Caco-2 (cell line): ENCODE data around the gene PDZD7. TPM values are rescaled to one million over a fixed set of nuclear protein-coding genes. Genes with fewer than 3 reads are reported as not detected.

Experiments used
- BruUV-seq: library from RNA; stranded (reverse); fragments of 400-500 nt; replicated peaks from 2 replicates; lab custom pipeline; 2021; lab: Mats Ljungman, UMichigan
- CTCF ChIA-PET: fragments of 300-600 bp; sonication (Branson Sonifier 250); formaldehyde crosslinking; loops from one replicate; lab custom pipeline; 2022; ENCODE audit warnings: antibody characterized with exemption; lab: Charles Lee
- POLR2A ChIA-PET: fragments of 300-600 bp; sonication (Branson Sonifier 250); formaldehyde crosslinking; loops from one replicate; lab custom pipeline; 2022; ENCODE audit warnings: antibody characterized with exemption; lab: Charles Lee
- DNase-seq, 2 experiments: peaks; one replicate each; pipeline versions ENCODE4 v3.0.0 to v3.0.0-alpha.2; 2020 to 2022
- H3K27me3 ChIP-seq: replicated peaks from 2 replicates; pipeline ENCODE4 v1.6.0; 2011; ENCODE audit warnings: low read length; ENCODE audit not compliant: control insufficient read depth, insufficient read depth
- H3K36me3 ChIP-seq: 2 replicates; pipeline ENCODE4 v1.5.1; 2011; ENCODE audit warnings: low read length; ENCODE audit not compliant: control insufficient read depth, insufficient read depth
- H3K4me1 ChIP-seq: fragments of 250-450 bp; sonication (Bioruptor Pico); 2 replicates; pipeline ENCODE4 v1.5.1; 2020; ENCODE audit warnings: mild to moderate bottlenecking
- H3K4me3 ChIP-seq: 2 replicates; pipeline ENCODE4 v1.5.1; 2011; ENCODE audit warnings: low read depth, mild to moderate bottlenecking, control low read depth, low read length
- H3K9me3 ChIP-seq: fragments of 250-450 bp; sonication (Bioruptor Pico); 2 replicates; pipeline ENCODE4 v1.5.1; 2020; ENCODE audit warnings: mild to moderate bottlenecking, moderate library complexity
- H3K27ac Mint-ChIP-seq: one replicate; pipeline ENCODE4 v1.8.0; 2022; ENCODE audit warnings: mixed read lengths; ENCODE audit not compliant: unreplicated experiment
- H3K27me3 Mint-ChIP-seq: one replicate; pipeline ENCODE4 v1.8.0; 2022; ENCODE audit warnings: mixed read lengths; ENCODE audit not compliant: insufficient read depth, unreplicated experiment
- H3K36me3 Mint-ChIP-seq: one replicate; pipeline ENCODE4 v1.8.0; 2022; ENCODE audit warnings: mild to moderate bottlenecking, mixed read lengths; ENCODE audit not compliant: insufficient read depth, unreplicated experiment
- H3K4me1 Mint-ChIP-seq: one replicate; pipeline ENCODE4 v1.8.0; 2022; ENCODE audit warnings: low read depth, mixed read lengths; ENCODE audit not compliant: unreplicated experiment
- H3K4me3 Mint-ChIP-seq: one replicate; pipeline ENCODE4 v1.8.0; 2022; ENCODE audit warnings: mild to moderate bottlenecking, moderate library complexity, mixed read lengths; ENCODE audit not compliant: unreplicated experiment
- H3K9me3 Mint-ChIP-seq: one replicate; pipeline ENCODE4 v1.8.0; 2022; ENCODE audit warnings: mixed read lengths; ENCODE audit not compliant: unreplicated experiment
- CTCF ChIP-seq, 2 experiments: fragments of 200-600 bp in 1 of 2; IDR thresholded peaks; 1 replicate in 1 of 2; 2 replicates in 1 of 2; pipeline versions ENCODE4 v1.5.1 to v1.8.0; 2011 to 2022; ENCODE audit warnings: antibody characterized with exemption in 1 of 2, control low read depth in 1 of 2, inconsistent platforms in 1 of 2, low read depth in 1 of 2, low read length in 1 of 2, mild to moderate bottlenecking in 1 of 2, moderate library complexity in 1 of 2; ENCODE audit not compliant: insufficient read depth in 1 of 2, severe bottlenecking in 1 of 2, unreplicated experiment in 1 of 2
- intact Hi-C: fragments of 100-400 bp; cut with micrococcal nuclease; formaldehyde crosslinking; loops from one replicate; pipeline ENCODE4 v1.10.0; 2022; ENCODE audit not compliant: unreplicated experiment
- total RNA-seq: library from RNA; stranded (reverse); gene quantifications from 2 replicates; pipeline ENCODE4 v1.2.3, GENCODE V29; 2022

The PDZD7 gene
- total RNA-seq, 1 experiment from 2014 or later = 1.5 TPM

GRCh38 chr10:101060951-101061623, 30.2 kb upstream of the PDZD7 start:
- CTCF ChIA-PET = interaction anchor here (0.6 to 3.5 kb wide), 17 partner anchors 11 to 485 kb away, joined by 3 to 33 read pairs (median 5); partner anchors contain the start of genes PDZD7, SFXN3 and TLX1
- H3K36me3 Mint-ChIP-seq = peaks cover 37% of the 10 kb centered on the region
- H3K4me3 Mint-ChIP-seq = peak overlapping the region; percentile 98
- peak; percentile 98 to 99 for DNase-seq
- Histone ChIP-seq H3K4me3 (peak overlapping the region; percentile 76), H3K27me3 (no peaks in the 10 kb centered on the region), H3K4me1 (peaks cover 37% of the 10 kb centered on the region), H3K9me3 (no peaks in the 10 kb centered on the region), H3K36me3 (no peaks in the 10 kb centered on the region; the same call in 1 of the 2 replicates)
- POLR2A ChIA-PET = interaction anchor here (0.5 to 2.6 kb wide), 17 partner anchors 9 to 1944 kb away, joined by 3 to 24 read pairs (median 4); partner anchors contain the start of genes LZTS2, PDZD7, SCD and SFXN3
- peaks cover 22% of the 10 kb centered on the region for H3K4me1 Mint-ChIP-seq
- no peaks in the 10 kb centered on the region for H3K9me3 Mint-ChIP-seq
- no TSS peak for BruUV-seq
- peak overlapping the region; percentile 99 for H3K27ac Mint-ChIP-seq
- no peak for TF ChIP-seq CTCF (IDR thresholded peaks at IDR 0.05; ENCODE audit: insufficient read depth in 1 of 2, low read depth in 1 of 2, low read length in 1 of 2, severe bottlenecking in 1 of 2, unreplicated experiment in 1 of 2)
- no peaks in the 10 kb centered on the region for H3K27me3 Mint-ChIP-seq
- intact Hi-C loops = loop anchor here (1.0 to 2.0 kb wide), 4 partner anchors 7 to 81 kb away; no protein-coding TSS in a partner anchor

GRCh38 chr10:101060036-101060950, 29.4 kb upstream of the PDZD7 start:
- no peaks in the 10 kb centered on the region for H3K9me3 Mint-ChIP-seq
- peak; percentile 89 to 90 for TF ChIP-seq CTCF (IDR thresholded peaks at IDR 0.05; ENCODE audit: insufficient read depth in 1 of 2, low read depth in 1 of 2, low read length in 1 of 2, severe bottlenecking in 1 of 2, unreplicated experiment in 1 of 2)
- Histone ChIP-seq H3K4me3 (peak overlapping the region; percentile 76), H3K27me3 (no peaks in the 10 kb centered on the region), H3K9me3 (no peaks in the 10 kb centered on the region), H3K4me1 (peaks cover 32% of the 10 kb centered on the region), H3K36me3 (no peaks in the 10 kb centered on the region; the same call in 1 of the 2 replicates)
- BruUV-seq = TSS peak; percentile 80
- intact Hi-C loops = loop anchor here (1.0 to 2.0 kb wide), 4 partner anchors 8 to 82 kb away; no protein-coding TSS in a partner anchor
- CTCF ChIA-PET = interaction anchor here (0.6 to 3.5 kb wide), 12 partner anchors 12 to 109 kb away, joined by 3 to 33 read pairs (median 4); partner anchors contain the start of genes PDZD7, SFXN3 and TLX1
- no peaks in the 10 kb centered on the region for H3K27me3 Mint-ChIP-seq
- POLR2A ChIA-PET = interaction anchor here (0.5 to 1.5 kb wide), 8 partner anchors 10 to 233 kb away, joined by 3 to 14 read pairs (median 6); partner anchors contain the start of gene LZTS2
- DNase-seq = peak; percentile 91 to 94
- H3K4me3 Mint-ChIP-seq = peak overlapping the region; percentile 98
- peaks cover 22% of the 10 kb centered on the region for H3K4me1 Mint-ChIP-seq
- H3K27ac Mint-ChIP-seq = peak overlapping the region; percentile 99
- H3K36me3 Mint-ChIP-seq = peaks cover 35% of the 10 kb centered on the region
